ENCODE results near the gene SRXN1.
"Not testable (repeated sequence)": the region's sequence is repeated elsewhere in the genome, so short reads cannot be mapped to it uniquely, and the experiment has no call there.

SRXN1 gene

GRCh38 chr20:653110-653589 is at the start of gene SRXN1:
Gene SRXN1, minus strand, starts transcription at chr20:653200. Its CDS starts 15 bp downstream, at chr20:653185.
- peak; percentile 93 for DNase-seq

GRCh38 chr20:701401-702129 is 48.6 kb upstream of the SRXN1 start:
- no peak for DNase-seq

GRCh38 chr20:699811-700338 is 46.9 kb upstream of the SRXN1 start:
- no peak for DNase-seq

- no peak for DNase-seq
Observed at GRCh38 chr20:699342-699741, 46.3 kb upstream of the SRXN1 start.

- no peak for DNase-seq
Observed at GRCh38 chr20:698276-698675, 45.3 kb upstream of the SRXN1 start.

GRCh38 chr20:697826-698225 is 44.8 kb upstream of the SRXN1 start:
- DNase-seq, result no peak

GRCh38 chr20:695165-695866 is 42.3 kb upstream of the SRXN1 start:
- DNase-seq, result no peak

GRCh38 chr20:694496-694895 is 41.5 kb upstream of the SRXN1 start:
- no peak for DNase-seq

GRCh38 chr20:693786-694185 is 40.8 kb upstream of the SRXN1 start:
- DNase-seq, result not testable (repeated sequence)

GRCh38 chr20:692044-692443 is 39.0 kb upstream of the SRXN1 start:
- no peak for DNase-seq

- no peak for DNase-seq
Observed at GRCh38 chr20:689947-690346, 36.9 kb upstream of the SRXN1 start.

- DNase-seq, result no peak
Observed at GRCh38 chr20:689348-689747, 36.3 kb upstream of the SRXN1 start.

GRCh38 chr20:688809-689212 is 35.8 kb upstream of the SRXN1 start:
- no peak for DNase-seq

- no peak for DNase-seq
Observed at GRCh38 chr20:687468-688203, 34.6 kb upstream of the SRXN1 start.

GRCh38 chr20:684676-685319 is 31.8 kb upstream of the SRXN1 start:
- no peak for DNase-seq

- no peak for DNase-seq
Observed at GRCh38 chr20:682123-682522, 29.1 kb upstream of the SRXN1 start.

GRCh38 chr20:680638-681187 is 27.7 kb upstream of the SRXN1 start:
- no peak for DNase-seq

- DNase-seq, result no peak
Observed at GRCh38 chr20:677957-678356, 25.0 kb upstream of the SRXN1 start.

GRCh38 chr20:676967-677366 is 24.0 kb upstream of the SRXN1 start:
- DNase-seq, result no peak

GRCh38 chr20:676315-676937 is 23.4 kb upstream of the SRXN1 start:
- no peak for DNase-seq

- DNase-seq, result peak; percentile 54
Observed at GRCh38 chr20:675453-676314, 22.7 kb upstream of the SRXN1 start, which contains the start of gene SCRT2. Gene SCRT2, minus strand, starts transcription at chr20:675802. Its CDS starts 201 bp downstream, at chr20:675601.

All from amniotic stem cell (primary cell).